Glomerular visceral epithelial cell (primary cell): ENCODE results near the gene CPNE7.
"Not testable (repeated sequence)": the region's sequence is repeated elsewhere in the genome, so short reads cannot be mapped to it uniquely, and the experiment has no call there.

Source experiments
- DNase-seq: peaks from one replicate; pipeline ENCODE4 v3.0.0-alpha.2; 2016; ENCODE audit errors: extremely low spot score

CPNE7 gene

GRCh38 chr16:89583197-89583894, 7.8 kb downstream of the CPNE7 start:
- no peak for DNase-seq

DNA sequence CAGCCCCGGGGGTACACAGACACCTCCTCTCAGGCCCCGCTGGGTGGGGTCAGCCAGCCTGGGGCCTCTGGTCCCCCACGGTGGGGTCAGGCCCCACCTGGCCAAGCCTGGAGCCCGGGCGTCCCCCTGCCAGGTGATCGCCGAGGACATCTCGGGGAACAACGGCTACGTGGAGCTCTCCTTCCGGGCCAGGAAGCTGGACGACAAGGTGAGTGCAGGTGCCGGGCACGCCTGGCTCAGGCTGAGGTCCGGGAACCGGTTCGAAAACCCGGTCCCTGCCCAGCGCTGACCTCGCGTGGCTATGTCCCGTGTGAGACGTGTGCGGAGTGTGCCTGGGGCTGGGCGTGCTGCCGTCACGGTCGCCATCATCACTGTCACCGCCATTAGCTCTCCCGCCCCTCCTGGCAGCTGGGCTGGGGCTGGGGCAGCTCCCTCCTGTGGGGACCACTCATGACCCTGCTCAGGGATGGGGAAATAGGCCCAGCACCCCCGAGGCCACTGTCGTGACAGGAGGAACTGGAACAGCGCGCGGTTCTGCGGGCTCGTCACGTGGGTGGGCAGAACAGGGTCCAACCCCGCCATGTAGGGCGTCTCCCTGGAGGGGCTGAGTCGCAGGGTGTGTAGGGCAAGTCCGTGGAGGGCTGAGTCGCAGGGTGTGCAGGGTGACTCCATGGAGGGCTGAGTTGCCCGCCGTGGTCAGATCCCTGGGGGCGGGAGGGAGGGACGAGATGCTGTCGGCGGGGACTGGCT, 8.5 kb downstream of the CPNE7 start:
- DNase-seq, result no peak

DNA sequence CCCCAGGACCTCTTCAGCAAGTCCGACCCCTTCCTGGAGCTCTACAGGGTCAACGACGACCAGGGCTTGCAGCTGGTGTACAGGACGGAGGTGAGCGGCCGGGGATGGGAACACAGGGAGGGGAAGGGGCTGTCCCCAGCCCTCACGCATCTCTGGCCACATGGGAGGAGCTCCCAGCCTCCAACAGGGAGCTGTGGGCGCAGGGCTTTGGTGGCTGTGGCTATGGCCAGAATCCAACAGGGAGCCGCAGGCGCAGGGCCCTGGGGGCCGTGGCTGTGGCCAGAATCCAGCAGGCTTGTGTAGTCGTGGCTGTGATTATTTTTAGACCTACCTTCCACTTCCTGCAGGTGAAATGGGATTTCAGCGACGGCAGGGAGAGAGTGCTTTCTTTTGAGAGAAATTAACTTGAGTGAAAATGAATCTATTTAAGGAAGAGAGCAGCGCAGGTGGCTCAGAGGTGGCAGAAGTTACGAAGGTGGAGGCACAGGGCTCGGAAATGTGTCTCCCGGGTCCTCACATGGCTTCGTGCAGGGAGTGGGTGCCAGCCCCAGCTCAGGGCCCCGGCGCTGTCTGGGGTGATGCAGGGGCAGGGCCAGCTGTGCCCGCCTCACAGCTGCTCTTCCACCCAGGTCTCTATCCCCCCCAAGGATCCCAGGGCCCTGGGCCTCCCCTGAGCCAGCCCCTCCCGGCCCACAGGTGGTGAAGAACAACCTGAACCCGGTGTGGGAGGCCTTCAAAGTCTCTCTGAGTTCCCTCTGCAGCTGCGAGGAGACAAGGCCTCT, 9.4 kb downstream of the CPNE7 start:
- no peak for DNase-seq

DNA sequence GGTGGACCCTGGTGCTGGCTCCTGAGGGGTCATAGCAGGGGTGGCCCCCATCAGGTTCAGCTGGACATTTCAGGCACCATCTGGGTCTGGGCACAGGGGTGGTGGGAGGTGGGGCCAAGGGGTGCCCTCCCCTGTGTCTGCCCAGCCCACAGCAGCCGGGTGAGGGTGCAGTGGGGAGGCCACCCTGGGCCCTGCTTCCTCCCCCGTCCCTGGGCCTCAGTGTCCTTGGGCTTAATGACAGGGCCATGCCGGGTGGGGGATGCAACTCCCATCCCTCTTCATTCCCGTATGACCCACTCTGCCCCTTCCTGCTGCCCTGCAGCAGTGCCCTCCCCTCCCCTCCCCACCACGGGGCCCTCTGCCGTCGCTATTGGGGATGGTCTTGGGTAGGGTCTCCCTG, 10.7 kb downstream of the CPNE7 start:
- DNase-seq, result no peak

DNA sequence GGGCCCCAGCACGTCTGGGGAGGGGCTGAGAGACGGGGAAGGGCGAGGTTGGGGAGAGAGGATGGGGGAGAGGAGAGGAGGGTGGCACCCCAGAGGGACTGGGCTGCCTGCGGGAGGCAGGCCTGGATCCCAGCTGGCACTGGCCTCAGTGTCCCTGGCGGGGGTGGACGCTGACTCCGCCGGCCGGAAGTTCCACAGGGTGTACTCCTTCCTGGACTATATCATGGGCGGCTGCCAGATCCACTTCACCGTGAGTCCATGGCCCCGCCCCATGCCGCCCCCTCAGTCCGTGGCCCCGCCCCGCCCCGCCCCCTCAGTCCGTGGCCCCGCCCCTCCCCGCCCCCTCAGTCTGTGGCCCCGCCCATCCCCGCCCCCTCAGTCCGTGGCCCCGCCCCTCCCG, 11.3 kb downstream of the CPNE7 start:
- DNase-seq, result no peak

GRCh38 chr16:89587676-89588075, 12.1 kb downstream of the CPNE7 start:
- not testable (repeated sequence) for DNase-seq

DNA sequence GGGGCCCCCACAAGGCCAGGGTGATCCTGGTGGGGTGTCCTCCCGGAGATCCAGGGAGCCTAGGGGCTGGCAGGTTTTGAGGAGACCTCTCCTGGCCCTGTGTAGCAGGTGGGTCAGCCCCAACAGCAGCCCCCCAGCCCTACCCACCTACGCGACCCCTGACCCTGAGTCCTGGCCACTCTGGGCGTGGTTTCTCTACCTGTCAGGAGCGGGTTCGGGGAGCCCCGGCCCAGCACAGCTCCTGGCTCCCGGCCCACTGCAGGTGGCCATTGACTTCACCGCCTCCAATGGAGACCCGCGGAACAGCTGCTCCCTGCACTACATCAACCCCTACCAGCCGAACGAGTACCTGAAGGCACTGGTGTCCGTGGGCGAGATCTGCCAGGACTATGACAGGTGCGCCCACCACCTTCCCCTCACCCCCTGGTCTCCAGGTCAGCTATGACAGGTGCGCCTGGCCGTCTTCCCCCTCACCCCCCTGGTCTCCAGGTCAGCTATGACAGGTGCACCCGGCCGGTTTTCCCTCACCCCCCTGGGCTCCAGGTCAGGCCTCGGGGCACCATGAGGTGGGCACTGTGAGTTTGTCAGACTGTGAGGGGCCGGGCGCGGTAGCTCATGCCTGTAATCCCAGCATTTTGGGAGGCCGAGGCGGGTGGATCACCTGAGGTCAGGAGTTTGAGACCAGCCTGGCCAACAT, 13.0 kb downstream of the CPNE7 start:
- DNase-seq, result no peak

DNA sequence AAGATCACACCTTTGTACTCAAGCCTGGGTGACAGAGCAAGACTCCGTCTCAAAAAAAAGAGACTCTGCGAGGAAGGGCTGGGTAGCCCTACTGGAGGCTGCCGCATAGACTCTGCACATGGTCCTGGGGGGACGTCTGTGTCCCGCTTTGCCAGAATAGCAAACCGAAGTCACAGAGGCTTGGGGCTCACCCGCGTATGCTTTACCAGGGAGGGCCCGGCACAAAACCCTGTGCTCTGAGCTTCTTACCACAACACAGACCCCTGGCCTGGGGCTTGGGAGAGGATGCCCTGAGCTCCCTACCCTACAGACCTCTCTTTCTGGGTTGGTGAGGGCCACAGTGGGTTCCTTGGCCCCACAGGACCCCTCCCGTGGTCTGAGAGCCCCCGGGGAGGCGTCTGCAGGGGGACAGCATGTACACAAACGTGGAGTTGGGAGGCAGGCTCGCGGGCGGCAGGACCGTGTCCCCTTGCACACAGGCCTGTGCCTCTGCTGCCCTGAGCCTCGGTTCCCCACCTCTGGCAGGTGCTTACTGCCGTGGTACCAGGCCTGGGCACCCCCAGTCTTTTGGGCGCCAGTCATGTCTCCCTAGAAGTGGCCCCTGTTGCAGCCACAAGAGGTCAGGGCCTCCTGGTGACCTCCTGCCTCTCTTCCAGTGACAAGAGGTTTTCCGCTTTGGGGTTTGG, 13.8 kb downstream of the CPNE7 start:
- no peak for DNase-seq

DNA sequence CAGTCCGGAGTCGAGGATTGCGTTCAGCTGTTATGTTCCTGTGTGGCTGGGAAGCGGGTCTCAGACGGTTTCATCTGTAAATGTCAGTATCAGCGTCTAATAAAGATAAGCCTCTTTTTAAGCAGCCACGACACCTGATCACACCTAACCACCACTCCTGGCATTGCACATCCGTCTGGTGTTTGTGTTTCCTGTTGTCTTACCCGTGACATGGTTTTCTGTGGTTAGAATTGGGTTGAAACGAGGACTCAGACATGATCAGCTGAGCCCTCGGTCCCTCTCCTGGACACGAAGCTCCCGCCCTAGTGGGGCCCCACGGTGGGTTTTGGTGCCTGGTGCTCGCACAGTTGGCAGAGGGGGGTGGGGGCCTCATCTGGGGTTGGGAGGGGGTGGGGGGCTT, 18.3 kb downstream of the CPNE7 start:
- DNase-seq, result no peak

DNA sequence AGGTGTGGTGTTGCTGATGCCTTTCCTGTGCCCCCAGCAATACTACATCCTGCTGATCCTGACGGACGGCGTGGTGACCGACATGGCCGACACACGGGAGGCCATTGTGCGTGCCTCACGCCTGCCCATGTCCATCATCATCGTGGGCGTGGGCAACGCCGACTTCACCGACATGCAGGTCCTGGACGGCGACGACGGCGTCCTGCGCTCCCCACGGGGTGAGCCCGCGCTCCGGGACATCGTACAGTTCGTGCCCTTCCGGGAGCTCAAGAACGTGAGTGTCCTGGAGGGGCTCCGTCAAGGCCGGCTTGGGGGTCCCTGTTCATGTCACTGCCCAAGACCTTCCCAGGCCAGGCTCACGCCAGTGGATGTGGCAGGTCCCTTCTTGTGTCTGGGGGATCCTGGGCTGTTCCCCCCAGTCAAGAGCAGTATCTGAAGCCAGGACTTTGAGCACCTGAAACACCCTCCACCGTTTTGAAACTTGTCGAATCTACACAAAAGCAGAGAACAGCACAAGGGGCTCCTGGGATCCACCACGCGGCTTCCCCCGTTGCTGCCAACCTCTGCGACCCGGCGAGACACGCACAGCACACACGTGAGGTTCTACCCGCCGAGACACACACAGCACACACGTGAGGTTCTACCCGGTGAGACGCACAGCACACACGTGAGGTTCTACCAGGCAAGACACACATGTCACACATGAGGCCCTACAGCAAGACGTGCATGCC, 19.9 kb downstream of the CPNE7 start:
- no peak for DNase-seq

GRCh38 chr16:89596061-89596689, 20.6 kb downstream of the CPNE7 start:
- DNase-seq, result no peak

DNA sequence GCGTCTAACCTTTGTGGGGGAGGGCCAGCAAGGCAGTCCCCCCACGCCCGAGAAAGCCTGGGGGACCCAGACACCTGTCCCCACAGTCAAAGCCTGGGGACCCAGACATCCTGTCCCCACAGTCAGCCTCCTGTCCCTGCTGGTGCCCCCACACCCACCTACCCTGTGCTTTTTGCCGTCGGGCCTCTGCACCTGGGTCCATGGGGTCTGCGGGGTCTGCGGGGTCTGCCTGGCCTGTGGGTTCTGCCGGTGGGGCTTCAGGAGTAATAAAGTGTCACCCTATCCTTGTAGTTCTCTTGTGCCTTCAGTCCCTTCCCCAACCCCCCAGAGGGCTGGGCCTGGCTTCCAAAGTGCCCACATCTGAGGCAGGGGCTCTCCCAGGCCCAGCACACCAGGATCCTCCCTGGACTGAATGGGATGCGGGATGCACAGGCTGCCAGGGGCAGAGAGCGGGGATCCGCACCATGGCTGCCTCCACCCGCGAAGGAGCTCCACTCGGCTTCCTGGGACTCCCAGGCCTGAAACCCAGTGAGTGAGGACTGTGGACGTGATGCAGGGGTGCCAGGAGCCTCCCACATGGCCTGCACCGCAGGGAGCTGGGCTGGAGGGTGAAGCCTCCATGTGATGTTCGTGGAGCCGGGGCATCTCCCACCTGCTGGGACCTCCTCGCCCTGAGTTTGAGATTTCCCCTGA, 21.5 kb downstream of the CPNE7 start:
- no peak for DNase-seq

GRCh38 chr16:89598199-89598598, 22.6 kb downstream of the CPNE7 start:
- peak; percentile 37 for DNase-seq

- peak; percentile 60 for DNase-seq
Measured at GRCh38 chr16:89599451-89599858, 23.9 kb downstream of the CPNE7 start.

DNA sequence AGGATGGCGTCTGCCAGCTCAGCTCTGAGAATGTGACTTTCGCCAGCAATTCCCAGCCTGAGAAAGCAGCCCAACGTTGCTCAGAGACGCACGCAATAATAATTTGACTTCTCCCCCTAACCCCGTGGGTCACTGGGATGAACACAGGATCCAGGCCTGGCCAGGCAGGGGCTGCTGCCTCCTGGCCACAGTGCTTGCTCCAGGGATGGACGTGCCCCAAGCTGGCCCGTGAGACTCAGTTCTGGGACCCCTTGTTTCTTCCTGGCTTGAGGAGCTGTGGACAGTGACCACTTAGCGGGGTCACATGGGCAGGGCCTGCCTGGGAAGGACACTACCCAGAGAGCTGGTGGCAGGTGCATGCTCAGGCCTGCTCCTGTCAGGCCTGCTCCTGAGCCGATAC, 24.3 kb downstream of the CPNE7 start:
- DNase-seq, result no peak

DNA sequence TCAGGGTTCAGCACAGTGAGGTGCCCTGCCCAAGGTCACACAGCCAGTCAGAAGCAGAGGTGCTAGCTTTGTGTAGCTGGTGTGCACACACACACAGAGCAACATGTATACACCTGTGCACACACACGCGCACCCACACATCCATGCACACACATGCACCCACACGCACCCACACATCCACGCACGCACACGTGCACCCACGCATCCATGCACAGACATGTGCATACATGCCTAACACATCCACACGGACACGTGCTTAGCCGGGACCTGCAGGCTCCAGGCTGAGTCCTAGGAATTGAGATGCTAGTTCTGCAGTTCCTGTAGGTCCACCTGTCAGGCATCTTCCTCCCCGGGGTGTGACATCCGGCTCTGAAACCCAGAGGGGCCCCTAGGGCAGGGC, 24.9 kb downstream of the CPNE7 start:
- DNase-seq, result no peak

DNA sequence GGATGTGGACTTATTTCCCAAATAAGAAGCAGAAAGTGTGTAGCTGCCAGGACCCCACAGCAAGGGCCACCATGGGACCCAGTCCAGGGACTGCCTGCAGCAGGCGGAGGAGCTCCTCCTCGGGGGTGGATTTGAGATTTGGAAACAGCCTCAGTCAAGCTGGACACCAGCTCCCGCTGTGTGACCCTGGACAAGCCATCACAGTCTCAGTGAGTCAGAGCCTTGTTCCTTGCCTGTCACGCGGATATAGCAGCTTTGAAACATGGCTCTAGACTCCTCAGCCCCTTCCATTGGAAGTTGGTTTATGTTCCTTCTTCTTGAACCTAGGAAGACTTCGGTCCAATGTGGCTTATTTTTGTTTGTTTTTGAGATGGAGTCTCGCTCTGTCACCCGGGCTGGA, 25.4 kb downstream of the CPNE7 start:
- no peak for DNase-seq

- no peak for DNase-seq
Measured at GRCh38 chr16:89601906-89602272, 26.3 kb downstream of the CPNE7 start.

DNA sequence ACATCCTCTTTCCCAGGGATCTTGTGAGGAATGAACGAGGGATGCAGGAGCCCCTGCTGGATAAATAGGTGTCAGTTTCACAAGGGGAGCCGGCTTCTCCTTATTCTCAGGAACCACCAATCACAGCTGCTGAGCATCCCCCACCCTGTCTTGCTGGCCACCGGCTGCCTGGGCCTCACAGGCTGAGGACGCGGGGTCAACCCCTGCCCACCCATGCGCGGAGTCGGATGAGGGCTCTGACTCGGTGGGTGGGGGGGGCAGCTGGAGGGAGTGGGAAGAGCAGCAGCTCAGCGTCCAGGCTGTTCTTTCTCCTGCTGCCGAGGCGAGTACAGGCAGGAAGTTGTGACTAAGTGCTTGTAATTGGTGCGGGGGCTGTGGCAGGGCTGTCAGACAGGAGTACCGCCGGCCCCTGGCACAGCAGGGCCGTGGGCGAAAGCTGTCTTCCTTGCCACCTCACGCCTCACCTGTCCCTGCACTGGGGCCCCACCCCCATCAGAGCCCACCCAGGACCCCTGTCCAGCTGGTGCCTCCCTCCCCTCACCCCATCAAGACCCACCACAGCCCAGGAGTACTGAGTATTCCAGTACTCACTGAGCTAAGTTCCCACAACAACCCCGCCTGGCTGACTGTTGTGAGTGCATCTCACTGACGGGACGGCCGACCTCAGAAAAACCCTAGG, 26.9 kb downstream of the CPNE7 start:
- DNase-seq, result peak; percentile 89
